K562 (cell line): ENCODE data around the gene CNDP2. TPM values are rescaled to one million over a fixed set of nuclear protein-coding genes. Genes with fewer than 3 reads are reported as not detected.

Source experiments
- ATAC-seq: fragments of 200-7000 bp; cut with Tn5 transposase; 3 replicates; pipeline ENCODE4 v1.9.1; 2020; ENCODE audit warnings: moderate library complexity
- BruUV-seq: library from RNA; stranded (reverse); fragments of 400-500 nt; replicated peaks from 2 replicates; lab custom pipeline; 2021; lab: Mats Ljungman, UMichigan
- CTCF ChIA-PET: fragments of 300-600 bp; formaldehyde crosslinking; extraction: SDS; loops from one replicate; lab custom pipeline; 2021; ENCODE audit warnings: low intra/inter-chr PET ratio; lab: Yijun Ruan, JAX
- POLR2A ChIA-PET: fragments of 300-600, 350-650 bp; sonication (Branson Sonifier 250); formaldehyde crosslinking; extraction: SDS; loops from one replicate; lab custom pipeline; 2021; ENCODE audit warnings: antibody characterized with exemption, inconsistent platforms; lab: Yijun Ruan, JAX
- DNase-seq, 4 experiments: peaks; one replicate each; pipeline versions ENCODE4 v3.0.0 to v3.0.0-alpha.2; 2011 to 2018; ENCODE audit warnings: low spot score in 3 of 4, mixed read lengths in 3 of 4; ENCODE audit errors: extremely low read depth in 1 of 4
- FAIRE-seq: peaks from 2 replicates; lab custom pipeline; 2011; peaks lifted over from hg19 to GRCh38; lab: Jason Lieb, UNC
- H2AFZ ChIP-seq: 2 replicates; pipeline ENCODE4 v1.6.0; 2011; ENCODE audit warnings: low read depth, low read length, control low read depth, inconsistent platforms
- H3K27ac ChIP-seq: fragments of 200-600 bp; 3 replicates; pipeline ENCODE4 v1.8.0; 2011; ENCODE audit warnings: low read depth, mild to moderate bottlenecking, control low read depth, inconsistent platforms, low read length, moderate library complexity, mixed read lengths; ENCODE audit errors: extremely low read depth
- H3K27me3 ChIP-seq, 2 experiments: fragments of 300-600 bp in 1 of 2; 2 replicates in 1 of 2; 3 replicates in 1 of 2; pipeline versions ENCODE4 v1.6.0 to v1.8.0; 2011; ENCODE audit warnings: inconsistent platforms in 2 of 2, low read length in 2 of 2, mild to moderate bottlenecking in 1 of 2, mixed read lengths in 1 of 2, moderate library complexity in 1 of 2; ENCODE audit not compliant: control insufficient read depth in 2 of 2, insufficient read depth in 2 of 2
- H3K36me3 ChIP-seq: fragments of 300-600 bp; 3 replicates; pipeline ENCODE4 v1.8.0; 2011; ENCODE audit warnings: mild to moderate bottlenecking, low read length, inconsistent platforms; ENCODE audit not compliant: control insufficient read depth, insufficient read depth
- H3K4me1 ChIP-seq, 2 experiments: fragments of 200-600 bp in 1 of 2; replicated peaks in 1 of 2; 2 replicates in 1 of 2; 3 replicates in 1 of 2; pipeline versions ENCODE4 v1.5.1 to v1.8.0; 2011; ENCODE audit warnings: inconsistent platforms in 2 of 2, low read length in 2 of 2, mild to moderate bottlenecking in 1 of 2, mixed read lengths in 1 of 2, moderate library complexity in 1 of 2; ENCODE audit not compliant: control insufficient read depth in 2 of 2, insufficient read depth in 2 of 2
- H3K4me2 ChIP-seq: 2 replicates; pipeline ENCODE4 v1.6.1; 2011; ENCODE audit warnings: low read length, control low read depth, inconsistent platforms, mixed read lengths; ENCODE audit not compliant: insufficient read depth
- H3K4me3 ChIP-seq: fragments of 200-600 bp; sonication (generic), shearing (Covaris generic); 2 replicates; pipeline ENCODE4 v1.5.1; 2016; ENCODE audit warnings: control low read depth, inconsistent platforms
- H3K79me2 ChIP-seq: fragments of 200-600 bp; 3 replicates; pipeline ENCODE4 v1.8.0; 2011; ENCODE audit warnings: low read length, inconsistent platforms; ENCODE audit not compliant: control insufficient read depth, insufficient read depth
- H3K9ac ChIP-seq, 2 experiments: 2 replicates each; pipeline versions ENCODE4 v1.6.0 to v1.6.1; 2011; ENCODE audit warnings: low read depth in 2 of 2, low read length in 2 of 2, control low read depth in 1 of 2, inconsistent platforms in 1 of 2, mild to moderate bottlenecking in 1 of 2, mixed read lengths in 1 of 2; ENCODE audit not compliant: insufficient read depth in 1 of 2
- H3K9me1 ChIP-seq: one replicate; pipeline ENCODE4 v1.6.0; 2011; ENCODE audit warnings: inconsistent platforms, mild to moderate bottlenecking, low read length, moderate library complexity; ENCODE audit not compliant: control insufficient read depth, insufficient read depth
- H3K9me3 ChIP-seq: replicated peaks from 2 replicates; pipeline ENCODE4 v1.5.1; 2011; ENCODE audit warnings: low read depth, low read length, inconsistent platforms; ENCODE audit not compliant: control insufficient read depth, insufficient read depth
- H4K20me1 ChIP-seq: replicated peaks from 2 replicates; pipeline ENCODE4 v1.6.1; 2011; ENCODE audit warnings: low read length, inconsistent platforms, mixed read lengths; ENCODE audit not compliant: control insufficient read depth, insufficient read depth
- IFI16 ChIP-seq: fragments of 250-450 bp; sonication (Bioruptor Pico); IDR thresholded peaks from 2 replicates; pipeline ENCODE4 v2.1.2; 2022; ENCODE audit warnings: mild to moderate bottlenecking, inconsistent platforms
- KAT7 ChIP-seq: sonication (generic); formaldehyde crosslinking; IDR thresholded peaks from 2 replicates; pipeline ENCODE4 v1.8.0; 2022; ENCODE audit warnings: missing genetic modification reagents, mild to moderate bottlenecking, borderline replicate concordance
- L3MBTL2 ChIP-seq: fragments of 450-650 bp; IDR thresholded peaks from 2 replicates; pipeline ENCODE4 v1.6.1; 2016; ENCODE audit warnings: mild to moderate bottlenecking, moderate library complexity
- PRMT5 ChIP-seq: sonication (generic); formaldehyde crosslinking; IDR thresholded peaks from 2 replicates; pipeline ENCODE4 v1.5.0; 2020; ENCODE audit warnings: missing genetic modification reagents
- RAD21 ChIP-seq, 2 experiments: fragments of 250-450 bp in 1 of 2; fragments of 450-650 bp in 1 of 2; sonication (Bioruptor Pico) in 1 of 2; formaldehyde crosslinking in 1 of 2; IDR thresholded peaks in 1 of 2; conservative IDR thresholded peaks in 1 of 2; 2 replicates each; pipeline versions ENCODE4 v1.4.0 to v1.8.0; 2020 to 2022; ENCODE audit warnings: mild to moderate bottlenecking in 2 of 2, moderate library complexity in 1 of 2
- RB1 ChIP-seq: fragments of 450-650 bp; IDR thresholded peaks from 2 replicates; pipeline ENCODE4 v1.6.1; 2017; ENCODE audit warnings: low read depth, mild to moderate bottlenecking
- RUNX1 ChIP-seq: sonication (generic); IDR thresholded peaks from 2 replicates; pipeline ENCODE4 v1.6.1; 2016; ENCODE audit warnings: antibody characterized with exemption, low read depth
- SIX5 ChIP-seq, 2 experiments: IDR thresholded peaks; 2 replicates each; pipeline ENCODE4 v1.6.1; 2011; ENCODE audit warnings: low read length in 2 of 2, borderline replicate concordance in 1 of 2, low read depth in 1 of 2, mild to moderate bottlenecking in 1 of 2, moderate library complexity in 1 of 2; ENCODE audit not compliant: insufficient read depth in 1 of 2
- SUPT5H ChIP-seq: fragments of 450-650 bp; IDR thresholded peaks from 2 replicates; pipeline ENCODE4 v1.6.1; 2016
- USF2 ChIP-seq: sonication (generic); formaldehyde crosslinking; IDR thresholded peaks from 2 replicates; pipeline ENCODE4 v1.5.0; 2020; ENCODE audit warnings: missing genetic modification reagents
- ZBTB43 ChIP-seq: sonication (generic); formaldehyde crosslinking; IDR thresholded peaks from 2 replicates; pipeline ENCODE4 v1.8.0; 2023; ENCODE audit warnings: mild to moderate bottlenecking, missing genetic modification reagents
- WGBS: fragments of 100-300 bp; shearing (Covaris generic); methylation state at CpG from one replicate; pipeline ENCODE4 v1.1.6; 2016; ENCODE audit warnings: low coverage, mixed read lengths; ENCODE audit not compliant: insufficient coverage; ENCODE audit errors: missing lambda C conversion rate; 5-methylcytosine and 5-hydroxymethylcytosine counted together
- in situ Hi-C: fragments of 300-500 bp; cut with MboI; formaldehyde crosslinking; loops from 4 replicates; pipeline ENCODE4 v1.15.0; 2018; ENCODE audit warnings: inconsistent platforms, mixed read lengths
- intact Hi-C: fragments of 100-400 bp; cut with micrococcal nuclease; formaldehyde crosslinking; loops from 2 replicates; pipeline ENCODE4 v1.14.2; 2022
- polyA plus RNA-seq, 8 experiments: library from polyadenylated mRNA; depleted of rRNA in 4 of 8; stranded (reverse) in 5 of 8; unstranded in 3 of 8; fragments of >200 nt; fragmentation: Nextera tagmentation in 2 of 8; fragmentation: Illumina TruSeq in 1 of 8; extraction: Ambion mirVana in 2 of 8; extraction: Trizol in 1 of 8; gene quantifications; 2 replicates each; pipeline versions ENCODE4 v1.2.1 to v1.2.3, GENCODE V29; 2011 to 2014; ENCODE audit warnings: inconsistent platforms in 1 of 8, missing spikeins in 1 of 8
- total RNA-seq, 7 experiments: library from RNA; depleted of rRNA in 6 of 7; stranded (reverse); fragments of >200 nt in 6 of 7; fragmentation: Illumina TruSeq in 2 of 7; extraction: Trizol in 2 of 7; gene quantifications; 2 replicates each; pipeline versions ENCODE4 v1.2.1 to v1.2.3, GENCODE V29; 2011 to 2021; ENCODE audit warnings: low replicate concordance in 1 of 7
- TF ChIP-seq, protein P1 (sequence below): sonication (generic); formaldehyde crosslinking; IDR thresholded peaks from 2 replicates; pipeline ENCODE4 v1.8.0; 2022; ENCODE audit warnings: missing genetic modification reagents, mild to moderate bottlenecking, borderline replicate concordance

The CNDP2 gene
- total and polyA plus RNA-seq, 9 of the 15 experiments (the other 6 are each of a cell fraction or from before 2014, with no cell fraction given), result 34.1 to 128 (median 53.8) TPM

- CTCF ChIA-PET, result no interaction called here
- no peaks in the 10 kb centered on the region for H4K20me1 ChIP-seq
These were observed 27.6 kb upstream of the CNDP2 start for GRCh38 chr18:74468547-74469061.

More at GRCh38 chr18:74468547-74469061, 27.6 kb upstream of the CNDP2 start:
- Histone ChIP-seq H2AFZ (no peak overlapping the region), H3K9me1 (no peaks in the 10 kb centered on the region), H3K79me2 (no peaks in the 10 kb centered on the region), H3K4me3 (no peak overlapping the region), H3K4me1 (no peaks in the 10 kb centered on the region; a peak in 1 of 5 replicates), H3K9me3 (no peaks in the 10 kb centered on the region), H3K27ac (no peak overlapping the region), H3K4me2 (no peak overlapping the region), H3K27me3 (no peaks in the 10 kb centered on the region), H3K9ac (no peak overlapping the region), H3K36me3 (no peaks in the 10 kb centered on the region)
- FAIRE-seq, result no peak
- in situ Hi-C loops (no loop called here), intact Hi-C loops (no loop called here)
- TF ChIP-seq KAT7, result no peak
- TF ChIP-seq RUNX1, result no peak
- TF ChIP-seq, protein P1, sequence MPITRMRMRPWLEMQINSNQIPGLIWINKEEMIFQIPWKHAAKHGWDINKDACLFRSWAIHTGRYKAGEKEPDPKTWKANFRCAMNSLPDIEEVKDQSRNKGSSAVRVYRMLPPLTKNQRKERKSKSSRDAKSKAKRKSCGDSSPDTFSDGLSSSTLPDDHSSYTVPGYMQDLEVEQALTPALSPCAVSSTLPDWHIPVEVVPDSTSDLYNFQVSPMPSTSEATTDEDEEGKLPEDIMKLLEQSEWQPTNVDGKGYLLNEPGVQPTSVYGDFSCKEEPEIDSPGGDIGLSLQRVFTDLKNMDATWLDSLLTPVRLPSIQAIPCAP (CRISPR knock-in tag), result no peak
- no peak for TF ChIP-seq USF2 (CRISPR knock-in tag)
- no peak for TF ChIP-seq SUPT5H
- no peak for TF ChIP-seq RB1
- no peak for TF ChIP-seq L3MBTL2
- no peak for TF ChIP-seq IFI16 (CRISPR knock-in tag)
- TF ChIP-seq SIX5 (IDR thresholded peaks at IDR 0.05; ENCODE audit: borderline replicate concordance in 1 of 2, insufficient read depth in 1 of 2, low read depth in 1 of 2, low read length in 2 of 2), result no peak
- no peak for TF ChIP-seq PRMT5 (CRISPR knock-in tag)
- TF ChIP-seq RAD21 (CRISPR knock-in tag; conservative IDR thresholded peaks at IDR 0.05 in 1 of 2, IDR thresholded peaks at IDR 0.05 in 1 of 2), result no peak
- no peak for TF ChIP-seq ZBTB43 (CRISPR knock-in tag)
- POLR2A ChIA-PET, result no interaction called here
- DNase-seq, result no peak
- no peak for ATAC-seq
- 7% methylated on average over 2 of the region's 3 CpGs for WGBS
- no TSS peak for BruUV-seq
